Measurements from ENCODE around the gene HFM1.
"Not testable (repeated sequence)": the region's sequence is repeated elsewhere in the genome, so short reads cannot be mapped to it uniquely, and the experiment has no call there.

The HFM1 gene, protein sequence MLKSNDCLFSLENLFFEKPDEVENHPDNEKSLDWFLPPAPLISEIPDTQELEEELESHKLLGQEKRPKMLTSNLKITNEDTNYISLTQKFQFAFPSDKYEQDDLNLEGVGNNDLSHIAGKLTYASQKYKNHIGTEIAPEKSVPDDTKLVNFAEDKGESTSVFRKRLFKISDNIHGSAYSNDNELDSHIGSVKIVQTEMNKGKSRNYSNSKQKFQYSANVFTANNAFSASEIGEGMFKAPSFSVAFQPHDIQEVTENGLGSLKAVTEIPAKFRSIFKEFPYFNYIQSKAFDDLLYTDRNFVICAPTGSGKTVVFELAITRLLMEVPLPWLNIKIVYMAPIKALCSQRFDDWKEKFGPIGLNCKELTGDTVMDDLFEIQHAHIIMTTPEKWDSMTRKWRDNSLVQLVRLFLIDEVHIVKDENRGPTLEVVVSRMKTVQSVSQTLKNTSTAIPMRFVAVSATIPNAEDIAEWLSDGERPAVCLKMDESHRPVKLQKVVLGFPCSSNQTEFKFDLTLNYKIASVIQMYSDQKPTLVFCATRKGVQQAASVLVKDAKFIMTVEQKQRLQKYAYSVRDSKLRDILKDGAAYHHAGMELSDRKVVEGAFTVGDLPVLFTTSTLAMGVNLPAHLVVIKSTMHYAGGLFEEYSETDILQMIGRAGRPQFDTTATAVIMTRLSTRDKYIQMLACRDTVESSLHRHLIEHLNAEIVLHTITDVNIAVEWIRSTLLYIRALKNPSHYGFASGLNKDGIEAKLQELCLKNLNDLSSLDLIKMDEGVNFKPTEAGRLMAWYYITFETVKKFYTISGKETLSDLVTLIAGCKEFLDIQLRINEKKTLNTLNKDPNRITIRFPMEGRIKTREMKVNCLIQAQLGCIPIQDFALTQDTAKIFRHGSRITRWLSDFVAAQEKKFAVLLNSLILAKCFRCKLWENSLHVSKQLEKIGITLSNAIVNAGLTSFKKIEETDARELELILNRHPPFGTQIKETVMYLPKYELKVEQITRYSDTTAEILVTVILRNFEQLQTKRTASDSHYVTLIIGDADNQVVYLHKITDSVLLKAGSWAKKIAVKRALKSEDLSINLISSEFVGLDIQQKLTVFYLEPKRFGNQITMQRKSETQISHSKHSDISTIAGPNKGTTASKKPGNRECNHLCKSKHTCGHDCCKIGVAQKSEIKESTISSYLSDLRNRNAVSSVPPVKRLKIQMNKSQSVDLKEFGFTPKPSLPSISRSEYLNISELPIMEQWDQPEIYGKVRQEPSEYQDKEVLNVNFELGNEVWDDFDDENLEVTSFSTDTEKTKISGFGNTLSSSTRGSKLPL (N-terminal part only)

DNA sequence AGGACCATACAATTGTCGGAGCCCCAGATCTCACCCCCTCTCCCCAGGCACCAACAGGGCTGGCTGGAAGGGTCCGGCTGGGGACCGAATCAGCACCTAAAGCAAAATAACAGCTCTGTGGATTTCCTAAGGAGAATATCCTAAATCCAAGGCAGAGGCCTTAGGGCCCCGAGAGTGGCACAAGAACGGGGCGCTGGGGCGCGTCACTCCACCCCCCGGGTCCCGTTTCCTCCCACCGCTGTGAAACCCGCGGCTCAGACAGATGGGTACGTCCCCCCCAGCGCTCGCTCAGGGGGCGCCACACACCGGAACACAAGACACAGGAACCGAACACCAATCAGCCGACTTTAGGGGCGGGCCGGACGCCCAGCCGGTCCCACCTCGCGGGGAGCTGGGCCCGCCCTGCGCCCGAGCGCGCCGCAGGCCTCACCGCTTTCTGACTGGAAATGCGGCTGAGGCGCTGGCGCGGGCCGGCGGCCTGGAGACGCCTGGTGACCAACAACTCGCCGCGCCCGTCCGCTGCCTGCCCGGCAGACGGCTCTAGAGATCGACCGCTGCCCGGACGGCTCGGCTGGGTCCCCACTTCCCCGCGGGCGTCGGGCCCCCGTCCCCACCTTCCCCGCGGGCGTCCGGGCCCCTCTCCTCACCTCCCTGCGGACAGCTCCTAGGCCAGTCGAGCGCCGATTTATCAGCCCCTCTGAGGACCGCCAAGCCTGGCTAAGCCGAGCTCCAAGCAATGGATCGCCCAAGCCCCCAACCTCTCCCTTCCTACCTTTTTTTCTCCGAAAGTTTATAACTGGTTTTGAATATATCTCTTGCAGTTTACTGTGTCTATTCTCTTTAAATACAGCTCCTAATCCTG lies at the start of gene HFM1:
HFM1 (minus strand) TSS at position 687 of the 862 bp plus-strand sequence. CDS start 3,755 bp downstream, outside the sequence.
- peak; percentile 75 for DNase-seq

DNA sequence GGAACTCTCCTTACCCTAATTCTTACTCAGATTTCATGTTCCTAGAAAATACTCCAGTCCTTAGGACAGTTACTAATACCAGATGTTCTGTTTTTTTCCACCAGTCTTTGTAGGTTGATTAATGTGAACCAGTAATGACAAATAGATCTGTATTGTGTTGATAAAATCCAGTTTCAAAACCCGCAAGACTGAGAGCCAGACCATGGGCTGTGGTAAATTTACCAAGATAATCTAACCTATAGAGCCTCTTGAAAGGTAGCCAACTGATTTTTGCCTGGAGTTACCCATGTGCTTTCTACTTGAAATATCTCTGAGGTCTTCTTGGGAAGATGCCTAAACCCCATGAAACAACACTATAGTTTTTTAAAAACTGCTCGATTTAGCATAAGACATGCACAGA lies 49.5 kb upstream of the HFM1 start:
- no peak for DNase-seq

DNA sequence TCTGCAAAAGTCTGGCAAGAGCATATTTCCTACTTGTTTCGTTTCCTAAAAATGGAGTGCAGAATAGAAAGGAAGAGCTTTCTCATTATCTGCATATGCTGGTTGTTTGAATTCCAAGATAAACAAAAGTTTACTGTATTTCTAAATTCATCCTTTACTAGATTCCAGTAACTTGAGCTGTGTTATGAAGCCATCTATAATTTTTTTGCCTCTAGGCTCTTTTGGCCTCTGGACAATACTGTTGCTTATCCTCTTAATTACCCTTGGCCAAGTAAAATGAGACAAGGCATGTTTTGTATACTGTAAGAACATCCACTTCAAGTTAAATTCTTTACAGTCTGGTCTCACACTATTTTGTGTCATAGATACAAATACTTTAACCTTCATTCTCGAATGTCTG lies 45.6 kb upstream of the HFM1 start:
- no peak for DNase-seq

DNA sequence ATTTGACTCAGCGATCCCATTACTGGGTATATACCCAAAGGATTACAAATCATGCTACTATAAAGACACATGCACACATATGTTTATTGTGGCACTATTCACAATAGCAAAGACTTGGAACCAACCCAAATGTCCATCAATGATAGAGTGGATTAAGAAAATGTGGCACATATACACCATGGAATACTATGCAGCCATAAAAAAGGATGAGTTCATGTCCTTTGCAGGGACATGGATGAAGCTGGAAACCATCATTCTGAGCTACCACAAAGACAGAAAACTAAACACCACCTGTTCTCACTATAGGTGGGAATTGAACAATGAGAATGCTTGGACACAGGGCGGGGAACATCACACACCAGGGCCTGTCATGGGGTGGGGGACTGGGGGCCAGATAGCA lies 43.1 kb upstream of the HFM1 start:
- DNase-seq, result not testable (repeated sequence)

DNA sequence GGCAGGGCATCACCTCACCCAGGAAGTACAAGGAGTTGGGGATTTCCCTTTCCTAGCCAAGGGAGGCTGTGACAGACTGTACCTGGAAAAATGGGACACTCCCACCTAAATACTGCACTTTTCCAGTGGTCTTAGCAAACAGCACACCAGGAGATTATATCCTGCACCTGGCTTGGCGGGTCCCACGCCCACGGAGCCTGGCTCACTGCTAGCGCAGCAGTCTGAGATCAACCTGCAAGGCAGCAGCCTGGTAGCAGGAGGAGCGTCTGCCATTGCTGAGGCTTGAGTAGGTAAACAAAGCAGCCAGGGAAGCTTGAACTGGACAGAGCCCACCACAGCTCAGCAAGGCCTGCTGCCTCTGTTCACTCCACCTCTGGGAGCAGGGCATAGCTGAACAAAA lies 37.3 kb upstream of the HFM1 start:
- DNase-seq, result not testable (repeated sequence)

DNA sequence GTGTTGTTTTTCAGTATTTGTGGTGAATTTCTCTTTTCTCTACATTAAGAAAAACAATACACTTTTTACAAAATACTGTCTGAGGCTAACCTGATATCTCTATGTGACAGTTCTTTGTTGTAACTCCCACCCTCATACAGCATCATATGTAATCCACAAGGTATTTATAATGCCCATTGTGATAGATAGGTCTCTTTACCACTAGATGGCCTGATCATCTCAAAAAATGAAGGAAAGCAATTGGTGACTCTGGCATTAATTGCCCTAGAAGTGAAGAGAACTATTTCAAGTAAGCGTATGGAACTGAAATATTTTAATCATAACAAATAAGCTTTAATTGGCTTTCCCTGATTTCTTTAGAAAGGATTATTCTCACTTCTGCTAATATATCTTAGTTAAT lies 36.2 kb upstream of the HFM1 start:
- peak; percentile 10 for DNase-seq

DNA sequence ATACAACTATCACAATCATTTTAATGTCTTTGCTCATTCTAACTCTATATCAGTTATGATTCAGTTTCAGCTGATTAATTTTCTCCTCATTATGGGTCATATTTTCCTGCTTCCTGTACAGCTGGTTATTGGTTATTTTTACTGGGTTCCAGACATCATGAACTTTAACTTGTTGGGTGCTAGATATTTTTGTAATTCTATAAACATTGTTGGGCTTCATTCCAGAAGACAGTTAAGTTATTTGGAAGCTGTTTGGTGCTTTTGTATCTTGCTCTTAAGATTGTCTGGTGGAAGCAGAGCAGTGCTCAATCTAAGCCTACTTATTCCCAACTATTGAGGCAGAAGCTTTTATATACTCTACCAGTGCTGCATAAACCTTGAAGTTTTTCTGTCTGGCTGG lies 34.4 kb upstream of the HFM1 start:
- DNase-seq, result no peak

DNA sequence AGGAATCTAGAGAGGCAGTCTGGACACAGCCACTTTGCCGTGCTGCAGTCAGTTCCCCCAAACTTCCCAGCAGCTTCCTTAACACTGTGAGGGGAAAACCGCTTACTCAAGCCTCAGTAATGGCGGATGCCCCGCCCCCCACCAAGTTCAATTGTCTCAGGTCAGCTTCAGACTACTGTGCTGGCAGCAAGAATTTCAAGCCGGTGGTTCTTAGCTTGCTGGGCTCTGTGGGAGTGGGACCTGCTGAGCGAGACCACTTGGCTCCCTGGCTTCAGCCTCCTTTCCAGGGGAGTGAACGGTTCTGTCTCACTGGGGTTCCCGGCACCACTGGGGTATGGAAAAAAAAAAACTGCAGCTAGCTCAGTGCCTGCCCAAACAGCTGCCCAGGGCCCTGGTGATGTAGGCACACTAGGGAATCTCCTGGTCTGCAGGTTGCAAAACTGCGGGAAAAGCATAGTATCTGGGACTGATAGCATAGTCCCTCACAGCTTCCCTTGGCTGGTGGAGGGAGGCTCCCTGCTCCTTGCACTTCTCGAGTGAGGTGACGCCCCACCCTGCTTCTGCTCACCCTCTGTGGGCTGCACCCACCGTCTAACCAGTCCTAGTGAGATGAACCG lies 23.7 kb upstream of the HFM1 start:
- peak; percentile 22 for DNase-seq

DNA sequence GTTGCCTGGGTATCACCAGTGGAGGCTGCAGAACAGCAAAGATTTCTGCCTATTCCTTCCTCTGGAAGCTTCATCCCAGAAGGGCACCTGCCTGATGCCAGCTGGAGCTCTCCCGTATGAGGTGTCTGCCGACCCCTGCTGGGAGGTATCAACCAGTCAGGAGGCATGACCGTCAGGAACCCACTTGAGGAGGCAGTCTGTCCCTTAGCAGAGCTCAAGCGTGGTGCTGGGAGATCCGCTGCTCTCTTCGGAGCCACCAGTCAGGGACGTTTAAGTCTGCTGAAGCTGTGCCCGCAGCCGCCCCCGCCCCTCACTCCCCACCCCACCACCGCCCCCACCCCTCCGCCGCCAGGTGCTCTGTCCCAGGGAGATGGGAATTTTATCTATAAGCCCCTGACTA lies 23.1 kb upstream of the HFM1 start:
- DNase-seq, result peak; percentile 11

DNA sequence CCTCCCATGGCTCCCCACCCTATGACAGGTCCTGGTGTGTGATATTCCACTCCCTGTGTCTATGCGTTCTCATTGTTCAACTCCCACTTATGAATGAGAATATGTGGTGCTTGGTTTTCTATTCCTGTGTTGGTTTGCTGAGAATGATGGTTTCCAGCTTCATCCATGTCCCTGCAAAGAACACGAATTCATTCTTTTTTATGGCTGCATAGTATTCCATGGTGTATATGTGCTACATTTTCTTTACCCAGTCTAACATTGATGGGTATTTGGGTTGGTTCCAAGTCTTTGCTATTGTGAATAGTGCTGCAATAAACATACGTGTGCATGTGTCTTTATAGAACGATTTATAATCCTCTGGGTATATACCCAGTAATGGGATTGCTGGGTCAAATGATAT lies 17.9 kb upstream of the HFM1 start:
- not testable (repeated sequence) for DNase-seq

DNA sequence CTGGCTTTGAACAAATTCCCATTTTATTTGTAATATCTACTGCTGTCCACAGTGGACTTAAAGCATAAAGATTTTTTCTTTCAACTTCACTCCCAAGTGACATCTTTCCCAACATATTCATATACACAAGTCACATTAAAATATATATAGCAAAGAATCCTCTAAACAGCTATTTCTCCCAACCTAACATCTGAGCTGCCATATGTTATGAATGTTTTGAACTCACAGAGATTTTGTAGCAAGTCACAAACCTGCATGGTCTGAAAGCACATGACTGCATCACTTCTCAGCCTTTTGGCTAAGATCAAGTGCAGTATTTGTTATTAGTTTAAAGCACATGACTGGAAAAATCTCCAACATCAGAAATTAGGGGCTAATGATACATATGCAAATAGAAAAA lies 7.7 kb upstream of the HFM1 start:
- DNase-seq, result no peak

DNA sequence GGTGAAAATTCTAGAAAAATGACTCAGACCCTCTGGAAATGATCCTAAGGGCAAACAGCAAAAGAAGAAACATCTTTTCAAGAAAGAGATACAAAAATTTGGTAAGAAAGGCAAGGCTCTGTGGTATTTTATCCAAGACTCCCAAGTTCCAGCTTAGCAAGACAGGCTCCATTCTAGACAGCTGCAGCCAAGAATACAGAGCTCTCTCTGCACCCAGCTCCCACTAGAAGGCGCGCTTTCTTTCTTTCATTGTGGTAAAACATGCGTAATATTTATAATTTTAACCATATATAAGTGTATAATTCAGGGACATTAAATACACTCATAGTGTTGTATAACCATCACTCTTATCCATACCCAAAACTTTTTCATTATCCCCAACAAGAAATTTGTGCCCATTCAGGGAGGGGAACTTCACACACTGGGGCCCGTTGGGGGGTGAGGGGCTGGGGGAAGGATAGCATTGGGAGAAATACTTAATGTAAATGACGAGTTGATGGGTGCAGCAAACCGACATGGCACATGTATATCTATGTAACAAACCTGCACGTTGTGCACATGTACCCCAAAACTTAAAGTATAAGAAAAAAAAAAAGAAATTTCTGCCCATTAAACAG lies 2.2 kb upstream of the HFM1 start:
- DNase-seq, result no peak

DNA sequence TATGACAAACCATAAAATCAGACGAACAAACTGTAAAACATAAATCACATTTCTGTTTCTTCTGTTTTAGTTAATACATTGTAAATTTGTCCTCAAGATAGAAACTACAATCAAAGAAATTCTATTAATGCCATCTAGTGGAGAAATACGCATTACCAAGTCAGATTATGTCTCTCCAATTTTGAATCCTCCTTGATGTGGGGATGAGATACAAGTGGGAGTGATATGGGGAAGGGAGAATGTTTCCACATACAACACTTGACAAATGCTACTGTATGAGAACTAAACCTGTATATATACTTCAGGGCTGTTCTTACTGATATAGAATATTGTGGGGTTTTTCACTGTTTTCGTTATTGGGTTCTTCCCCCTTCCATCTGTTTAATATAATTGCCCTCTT lies 2.6 kb downstream of the HFM1 start:
- DNase-seq, result peak; percentile 16

DNA sequence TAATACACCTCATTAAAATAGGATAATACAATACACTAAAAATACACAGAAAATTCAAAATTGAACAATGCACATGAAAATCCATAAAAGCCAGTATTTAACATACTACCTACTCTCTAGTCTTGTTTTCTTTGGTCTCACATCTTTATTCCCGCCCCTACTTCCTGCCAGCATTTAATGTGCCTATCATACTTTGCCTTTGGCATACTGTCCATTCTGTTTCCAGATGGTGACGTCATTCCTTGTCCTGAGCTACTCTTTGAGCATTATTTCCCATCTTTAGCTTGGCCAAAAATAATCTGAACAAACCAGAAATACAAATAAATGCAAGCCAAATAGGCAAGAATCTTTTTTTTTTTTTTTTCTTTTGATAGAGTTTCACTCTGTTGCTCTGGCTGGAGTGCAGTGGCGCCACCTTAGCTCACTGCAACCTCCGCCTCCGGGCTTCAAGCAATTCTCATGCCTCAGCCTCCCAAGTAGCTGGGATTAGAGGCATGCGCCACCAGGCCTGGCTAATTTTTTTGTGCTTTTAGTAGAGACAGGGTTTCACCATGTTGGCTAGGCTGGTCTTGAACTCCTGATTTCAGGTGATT lies 4.4 kb downstream of the HFM1 start:
- peak; percentile 22 for DNase-seq

DNA sequence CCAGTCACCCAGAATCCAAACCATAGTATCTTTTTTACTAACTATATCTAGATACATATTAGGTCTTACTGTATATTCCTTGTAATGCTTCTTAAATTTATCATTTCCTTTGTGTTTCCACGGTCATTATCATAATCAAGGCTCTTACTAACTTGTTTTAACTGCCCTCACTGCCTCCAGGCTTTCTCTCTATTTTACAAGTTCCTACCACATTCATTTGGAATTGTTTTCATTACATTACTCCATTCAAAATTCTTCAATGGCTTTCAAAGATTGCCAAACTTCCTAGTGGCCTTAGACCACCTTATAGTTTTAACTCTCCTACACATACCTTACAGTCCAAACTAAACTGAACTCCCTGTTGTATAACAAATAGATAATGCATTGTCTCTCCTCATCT lies 6.3 kb downstream of the HFM1 start:
- DNase-seq, result no peak

DNA sequence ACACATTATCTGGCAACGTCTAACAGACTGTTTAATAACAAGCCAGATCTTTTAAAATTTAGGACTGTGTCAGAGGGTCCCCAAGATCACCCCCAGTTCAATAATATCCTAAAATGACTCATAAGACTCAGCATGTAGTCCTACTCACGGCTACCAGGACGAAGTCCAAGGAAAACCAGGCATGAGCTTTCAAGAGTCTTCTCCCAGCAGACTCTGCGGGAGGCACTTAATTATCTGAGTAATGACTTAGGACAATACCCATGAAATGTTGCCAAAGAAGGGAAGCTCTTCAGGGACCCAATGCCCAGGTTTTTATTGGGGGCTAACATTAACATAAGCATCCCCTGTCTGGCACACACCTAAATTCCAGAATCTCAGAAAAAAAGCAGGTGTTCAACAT lies 7.0 kb downstream of the HFM1 start:
- peak; percentile 1 for DNase-seq

DNA sequence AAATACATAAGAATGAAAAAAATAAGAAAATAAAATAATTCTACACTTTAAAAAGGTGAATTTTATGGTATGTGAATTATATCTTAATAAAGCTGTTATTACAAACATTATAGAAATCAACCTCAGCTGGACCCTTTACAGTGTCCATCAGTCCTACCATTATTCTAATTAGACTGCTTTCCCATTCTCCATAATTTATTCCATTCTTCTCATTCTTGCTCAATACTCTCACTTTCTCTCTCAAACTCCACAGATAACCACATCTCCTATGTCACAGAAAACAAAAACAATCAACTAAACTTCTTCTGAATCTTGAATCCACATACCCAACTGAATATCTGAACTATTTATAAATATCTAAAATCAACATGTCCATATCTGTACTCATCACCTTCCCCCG lies 11.6 kb downstream of the HFM1 start:
- DNase-seq, result no peak

DNA sequence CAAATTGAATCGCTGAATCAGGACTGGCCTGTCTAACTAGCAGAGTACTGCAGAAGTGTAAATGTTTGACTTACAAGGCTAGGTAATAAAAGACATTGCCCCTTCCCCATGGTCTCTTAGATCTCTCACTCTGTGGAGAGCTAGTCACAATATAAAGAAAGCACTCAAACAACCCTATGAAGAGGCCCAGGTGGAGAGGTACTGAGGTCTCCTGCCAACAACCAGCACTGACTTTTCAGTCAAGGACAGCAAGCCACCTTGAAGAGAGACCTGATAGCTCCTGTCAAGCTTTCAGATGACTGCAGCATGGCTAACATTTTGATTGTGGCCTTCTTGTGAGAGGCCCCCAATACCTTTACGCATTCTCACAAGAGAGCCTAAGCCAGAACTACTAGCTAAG lies 18.5 kb downstream of the HFM1 start:
- no peak for DNase-seq

DNA sequence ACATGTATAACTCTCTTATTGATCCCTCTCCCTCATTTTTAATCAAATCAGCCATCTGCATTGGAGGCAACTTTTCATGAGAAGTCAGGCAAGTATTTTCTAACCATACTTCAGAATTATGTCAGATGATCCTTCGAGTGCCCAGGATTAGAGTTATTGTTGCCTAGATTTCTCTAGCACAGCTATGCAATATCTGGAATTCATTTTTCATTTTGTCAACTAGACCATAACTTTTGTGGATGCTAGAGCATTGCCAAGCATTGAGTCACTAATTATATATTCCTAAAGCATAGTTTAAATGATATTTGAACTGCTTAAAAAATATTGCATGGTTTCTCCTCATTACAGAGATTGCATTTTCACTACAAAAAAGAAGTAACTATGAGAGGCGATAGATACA lies 21.2 kb downstream of the HFM1 start:
- no peak for DNase-seq

DNA sequence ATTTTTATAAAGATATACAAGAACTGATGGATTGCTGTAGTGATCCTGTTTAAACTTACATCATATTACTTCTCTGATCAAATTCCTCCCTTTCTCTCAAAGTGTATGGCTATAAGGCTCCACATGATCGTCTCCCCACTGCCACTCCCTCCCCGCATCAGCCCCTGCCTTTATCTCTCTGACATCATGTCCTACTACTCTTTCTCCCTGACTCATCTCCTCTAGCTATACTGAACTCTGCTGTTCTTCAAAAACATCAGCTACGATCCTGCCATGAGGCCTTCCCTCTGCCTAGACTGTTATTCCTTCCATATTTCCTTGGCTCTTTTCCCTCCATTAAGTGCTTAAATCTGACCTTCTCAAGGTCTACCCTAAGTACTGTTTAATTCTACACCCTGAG lies 22.8 kb downstream of the HFM1 start:
- DNase-seq, result no peak

DNA sequence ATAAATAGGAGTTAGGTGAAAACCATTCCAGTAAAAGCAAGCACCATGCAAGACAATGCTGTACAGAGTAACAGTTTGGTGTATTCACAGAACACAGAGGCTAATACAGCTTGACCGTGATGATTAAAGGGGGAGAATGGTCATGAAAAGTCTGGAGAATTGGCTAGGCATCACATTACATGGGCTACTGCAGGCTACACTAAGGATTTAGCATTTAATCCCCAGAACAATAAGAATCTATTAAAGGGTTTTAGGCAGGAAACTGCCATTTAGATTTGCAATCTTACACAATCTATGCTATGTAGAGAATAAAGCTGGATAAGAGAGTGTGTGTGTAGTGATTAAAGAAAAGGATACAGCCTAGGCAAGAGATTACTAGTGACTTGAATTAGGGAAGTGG lies 30.6 kb downstream of the HFM1 start:
- no peak for DNase-seq

Data from NCI-H69 (cell line).